NCI-H2107 treated with DMSO at 0.1 percent for 48 hours (cell line): ENCODE results near the gene ELMOD1.
A peak's percentile ranks its signal among the peaks of the same experiment; 100 is the strongest.
"Not testable (repeated sequence)": the region's sequence is repeated elsewhere in the genome, so short reads cannot be mapped to it uniquely, and the experiment has no call there.

Source experiments
- DNase-seq: peaks from one replicate; lab custom pipeline; 2025; ENCODE audit not compliant: unreplicated experiment; lab: John Stamatoyannopoulos, UW

ELMOD1 gene

GRCh38 chr11:107590460-107591377 lies at the start of gene ELMOD1:
ELMOD1 (plus strand) TSS chr11:107591147; CDS start chr11:107618190, 27,043 bp downstream.
- no peak for DNase-seq

- DNase-seq = no peak
Observed at GRCh38 chr11:107545101-107545514, 45.8 kb upstream of the ELMOD1 start.

- DNase-seq = no peak
Observed at GRCh38 chr11:107547961-107548360, 43.0 kb upstream of the ELMOD1 start.

- DNase-seq = peak; percentile 6
Observed at GRCh38 chr11:107549253-107549953, 41.5 kb upstream of the ELMOD1 start.

- no peak for DNase-seq
Observed at GRCh38 chr11:107549954-107550285, 41.0 kb upstream of the ELMOD1 start.

GRCh38 chr11:107550304-107550703 lies 40.6 kb upstream of the ELMOD1 start:
- no peak for DNase-seq

- DNase-seq = no peak
Observed at GRCh38 chr11:107561688-107562087, 29.3 kb upstream of the ELMOD1 start.

- DNase-seq = no peak
Observed at GRCh38 chr11:107562647-107563208, 28.2 kb upstream of the ELMOD1 start.

GRCh38 chr11:107563702-107564101 lies 27.2 kb upstream of the ELMOD1 start:
- DNase-seq = peak; percentile 38

GRCh38 chr11:107564877-107565218 lies 26.1 kb upstream of the ELMOD1 start:
- no peak for DNase-seq

GRCh38 chr11:107565219-107565937 lies 25.6 kb upstream of the ELMOD1 start, which contains the start of gene ALKBH8:
ALKBH8 (minus strand) TSS chr11:107565735; CDS start chr11:107560893, 4,842 bp downstream.
- DNase-seq = peak; percentile 66

GRCh38 chr11:107565955-107566501 lies 24.9 kb upstream of the ELMOD1 start:
- not testable (repeated sequence) for DNase-seq

- DNase-seq = no peak
Observed at GRCh38 chr11:107566569-107566968, 24.4 kb upstream of the ELMOD1 start.

GRCh38 chr11:107567739-107568335 lies 23.1 kb upstream of the ELMOD1 start:
- no peak for DNase-seq

- no peak for DNase-seq
Observed at GRCh38 chr11:107570015-107570414, 20.9 kb upstream of the ELMOD1 start.

- no peak for DNase-seq
Observed at GRCh38 chr11:107573438-107573837, 17.5 kb upstream of the ELMOD1 start.

GRCh38 chr11:107576497-107577345 lies 14.2 kb upstream of the ELMOD1 start:
- not testable (repeated sequence) for DNase-seq

- DNase-seq = no peak
Observed at GRCh38 chr11:107577346-107577711, 13.6 kb upstream of the ELMOD1 start.

- DNase-seq = not testable (repeated sequence)
Observed at GRCh38 chr11:107579169-107579568, 11.8 kb upstream of the ELMOD1 start.

- DNase-seq = no peak
Observed at GRCh38 chr11:107581147-107581546, 9.8 kb upstream of the ELMOD1 start.
